DMS114 treated with DMSO at 0.1 percent for 48 hours (cell line): ENCODE data around the gene SSC5D.
"Not testable (repeated sequence)": the region's sequence is repeated elsewhere in the genome, so short reads cannot be mapped to it uniquely, and the experiment has no call there.

Experiments
- DNase-seq: peaks from one replicate; lab custom pipeline; 2025; ENCODE audit not compliant: unreplicated experiment; lab: John Stamatoyannopoulos, UW

The SSC5D gene

DNA sequence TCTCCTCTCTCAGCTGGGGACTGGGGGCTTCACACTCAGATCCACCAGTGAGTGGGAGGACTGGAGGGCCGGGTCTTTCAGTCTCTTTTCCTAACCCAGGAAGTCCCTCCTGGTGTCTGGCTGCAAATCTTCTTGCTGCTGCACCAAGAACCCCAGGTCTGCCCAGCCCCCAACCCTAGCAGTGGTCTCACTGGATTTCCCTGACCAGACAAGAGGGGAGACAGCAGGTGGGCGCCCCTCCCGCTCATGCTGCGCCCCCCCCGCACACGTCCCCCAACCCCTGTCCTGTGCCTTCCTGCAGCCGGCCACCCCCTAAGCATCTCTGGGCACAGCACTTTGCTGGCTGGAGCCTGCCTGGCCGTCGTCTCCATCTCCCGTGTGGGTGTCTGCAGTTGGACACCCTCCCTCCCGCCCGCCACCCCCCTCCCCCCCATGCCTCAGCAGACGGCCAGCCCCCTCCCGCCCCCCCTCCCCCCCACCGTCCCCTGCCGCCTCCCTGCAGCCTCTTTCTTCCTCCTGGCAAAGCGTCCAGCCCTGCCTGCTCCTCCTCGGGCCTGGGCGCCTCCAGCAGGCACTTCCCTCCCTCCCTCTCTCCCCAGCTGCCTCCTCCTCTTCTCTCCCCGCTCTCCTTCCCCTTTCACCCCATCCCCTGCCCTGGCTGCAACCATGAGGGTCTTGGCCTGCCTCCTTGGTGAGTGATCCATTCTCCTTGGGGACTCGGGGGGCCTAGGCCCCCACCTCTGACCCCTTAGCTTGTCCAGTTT lies at the start of gene SSC5D:
Gene SSC5D, plus strand, starts transcription at position 513 of the 764 bp plus-strand sequence. Its CDS starts 154 bp downstream, at position 667.
- no peak for DNase-seq

DNA sequence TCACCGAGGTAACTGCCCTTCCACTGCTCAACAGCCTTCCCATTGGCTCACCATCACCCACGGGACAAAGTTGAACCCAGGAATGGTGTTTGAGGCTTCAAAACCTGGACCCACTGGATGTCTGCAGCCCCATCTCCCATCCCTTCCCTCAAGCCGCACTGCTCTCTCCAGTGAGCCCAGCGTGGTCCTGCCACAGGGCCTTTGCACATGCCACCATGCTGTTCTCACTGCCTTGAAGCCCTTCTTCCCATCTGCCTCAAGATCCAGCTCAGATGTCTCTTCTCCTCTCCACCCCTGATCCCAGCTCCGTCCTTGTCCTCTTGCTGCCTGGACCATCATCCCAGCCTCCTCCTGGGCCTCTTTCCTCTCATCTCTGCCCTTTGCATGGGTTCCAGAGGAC lies 49.2 kb upstream of the SSC5D start:
- no peak for DNase-seq

DNA sequence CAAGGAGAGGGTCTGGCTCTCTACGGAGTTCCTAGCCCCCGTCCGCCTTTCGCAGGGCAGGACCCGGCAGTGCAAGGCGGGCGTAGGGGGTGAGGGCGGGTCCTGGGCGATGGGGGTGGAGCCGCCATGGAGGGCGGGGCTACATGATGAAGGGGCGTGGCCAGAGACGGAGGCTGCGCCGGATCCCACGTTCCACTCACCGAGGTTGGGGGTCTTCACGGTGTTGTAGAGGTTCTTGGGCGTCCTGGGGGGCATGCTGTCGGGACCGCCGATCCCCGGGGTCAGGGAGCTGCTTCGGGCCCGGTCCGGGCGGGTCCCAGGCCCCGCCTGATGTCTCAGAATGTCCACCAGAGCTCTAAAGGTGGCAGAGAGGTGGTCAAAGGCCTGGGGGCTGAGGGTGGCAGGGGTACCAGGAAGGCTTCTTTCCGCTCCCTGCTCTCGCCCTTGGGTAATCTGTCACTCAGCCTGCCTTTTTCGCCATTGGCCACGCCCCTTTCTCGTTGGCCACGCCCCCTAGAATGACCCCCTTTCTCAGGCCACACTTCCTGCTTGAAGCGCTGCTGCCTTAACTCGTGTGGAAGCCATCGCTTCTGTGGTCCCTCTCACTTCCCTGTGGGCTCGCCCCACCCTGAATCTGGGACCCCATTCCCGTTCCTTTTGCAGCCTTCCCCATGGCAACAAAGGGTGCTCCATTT lies 47.7 kb upstream of the SSC5D start:
- no peak for DNase-seq

DNA sequence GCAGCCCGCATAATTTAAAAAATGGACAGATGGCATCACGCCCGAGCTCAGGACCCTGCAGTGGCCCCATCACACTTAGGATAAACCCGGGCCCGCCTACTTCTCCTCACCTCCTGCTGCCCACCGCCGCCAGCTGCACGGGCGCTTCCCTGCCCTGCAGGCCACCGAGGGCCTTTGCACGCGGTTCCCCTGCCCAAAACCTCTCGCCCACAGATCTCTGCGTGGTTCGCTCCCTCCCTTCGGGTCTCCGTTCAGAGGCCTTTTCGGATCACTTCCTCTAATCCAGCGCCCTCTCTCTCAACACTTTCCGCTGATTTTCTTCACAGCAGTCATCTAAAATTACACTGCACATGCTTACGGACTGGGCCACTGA lies 46.9 kb upstream of the SSC5D start:
- no peak for DNase-seq

DNA sequence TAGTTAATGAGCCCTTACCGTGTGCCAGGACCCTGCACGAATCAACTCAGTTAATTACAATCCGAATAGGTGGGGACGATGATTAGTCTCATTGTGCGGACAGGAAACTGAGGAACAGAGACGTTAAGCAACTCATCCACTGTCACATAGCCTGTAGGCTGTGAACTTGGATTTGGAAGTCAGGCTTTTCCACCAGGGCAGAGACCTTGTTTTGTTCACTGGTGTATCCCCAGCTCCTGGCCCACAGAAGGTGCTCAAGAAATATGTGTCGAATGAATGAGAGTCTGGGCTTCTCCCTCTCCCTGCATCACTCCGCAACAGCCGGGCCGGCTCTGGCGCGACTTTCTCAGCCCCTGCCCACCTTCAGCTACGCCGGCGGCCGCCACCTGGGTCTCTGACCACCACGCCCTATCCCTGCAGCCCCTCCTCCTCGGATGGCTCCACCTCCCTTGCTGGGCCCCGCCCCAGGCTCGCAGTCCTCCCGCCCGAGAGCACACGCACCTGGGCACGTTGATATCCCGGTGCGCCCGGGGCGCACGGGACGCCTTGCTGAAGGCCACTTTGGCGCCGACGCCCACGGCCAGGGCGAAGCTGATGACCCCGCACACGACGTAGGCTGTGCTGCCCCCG lies 46.4 kb upstream of the SSC5D start:
- DNase-seq: no peak

DNA sequence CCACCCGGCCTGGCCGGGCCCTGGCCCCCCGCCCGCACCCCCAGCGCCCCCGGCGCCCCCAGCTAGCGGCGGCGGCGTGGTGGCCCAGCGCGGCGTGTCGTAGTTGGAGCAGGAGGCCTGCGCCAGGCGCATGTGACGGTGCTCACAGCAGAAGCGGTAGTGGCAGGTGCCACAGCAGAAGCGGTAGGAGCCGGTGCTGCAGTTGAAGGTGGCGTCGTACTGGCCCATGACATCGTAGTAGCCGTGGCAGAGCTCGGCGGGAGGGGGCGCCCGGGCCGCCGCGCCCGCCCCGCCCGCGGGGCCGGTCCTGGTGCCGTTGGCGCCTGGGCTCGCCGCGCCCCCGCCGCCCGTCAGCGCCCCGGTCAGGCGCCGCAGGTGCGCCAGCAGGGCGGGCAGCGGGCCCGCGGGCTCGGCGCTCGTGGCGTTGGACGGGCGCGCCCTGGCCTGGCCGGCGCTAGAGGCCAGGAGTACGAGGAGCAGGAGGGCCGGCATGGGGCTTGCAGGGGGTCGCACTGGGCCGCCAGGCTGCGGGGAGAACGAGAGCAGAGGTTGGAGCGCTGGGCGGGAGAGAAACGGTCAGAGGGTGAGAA lies 45.8 kb upstream of the SSC5D start:
- DNase-seq: no peak

DNA sequence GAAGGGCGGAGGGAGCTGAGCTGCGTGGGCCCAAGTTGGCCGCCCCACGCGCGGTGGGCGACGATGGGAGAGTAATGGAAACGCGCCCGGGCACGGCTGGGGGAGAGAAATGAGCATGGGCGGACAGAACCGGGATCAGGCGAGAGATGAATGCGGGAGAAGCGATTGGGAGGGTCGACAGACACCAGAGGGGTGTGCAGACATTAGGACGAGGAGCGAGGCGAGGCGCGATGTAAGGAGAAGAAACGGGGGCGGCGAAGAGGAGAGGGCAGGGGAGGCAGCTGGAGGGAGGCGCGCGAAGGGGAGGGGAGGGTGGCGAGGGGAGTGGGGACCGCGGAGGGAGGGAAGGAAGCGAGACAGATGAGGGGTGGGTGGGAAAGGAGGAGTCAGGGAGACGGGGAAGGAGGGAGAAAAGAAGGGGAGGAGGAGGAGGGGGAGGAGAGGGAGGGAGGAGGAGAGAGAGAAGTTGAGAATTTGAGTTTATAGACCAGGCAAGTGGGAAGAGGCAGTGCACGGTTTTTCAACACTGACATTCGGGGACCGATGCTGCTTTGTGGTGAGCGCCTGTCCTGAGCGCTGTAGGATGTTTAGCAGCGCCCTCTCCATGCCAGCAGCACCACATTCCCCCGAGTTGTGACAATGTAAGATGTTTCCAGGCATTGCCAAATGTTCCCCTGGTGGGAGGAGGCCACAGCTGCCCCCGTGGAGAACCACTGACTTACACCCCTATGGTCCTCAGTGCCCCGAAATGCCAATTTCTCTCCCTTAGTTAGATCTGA lies 45.0 kb upstream of the SSC5D start, which contains the start of gene SHISA7:
Gene SHISA7, minus strand, starts transcription at position 256 of the 779 bp plus-strand sequence. CDS start 437 bp downstream, outside the sequence.
- DNase-seq: no peak

DNA sequence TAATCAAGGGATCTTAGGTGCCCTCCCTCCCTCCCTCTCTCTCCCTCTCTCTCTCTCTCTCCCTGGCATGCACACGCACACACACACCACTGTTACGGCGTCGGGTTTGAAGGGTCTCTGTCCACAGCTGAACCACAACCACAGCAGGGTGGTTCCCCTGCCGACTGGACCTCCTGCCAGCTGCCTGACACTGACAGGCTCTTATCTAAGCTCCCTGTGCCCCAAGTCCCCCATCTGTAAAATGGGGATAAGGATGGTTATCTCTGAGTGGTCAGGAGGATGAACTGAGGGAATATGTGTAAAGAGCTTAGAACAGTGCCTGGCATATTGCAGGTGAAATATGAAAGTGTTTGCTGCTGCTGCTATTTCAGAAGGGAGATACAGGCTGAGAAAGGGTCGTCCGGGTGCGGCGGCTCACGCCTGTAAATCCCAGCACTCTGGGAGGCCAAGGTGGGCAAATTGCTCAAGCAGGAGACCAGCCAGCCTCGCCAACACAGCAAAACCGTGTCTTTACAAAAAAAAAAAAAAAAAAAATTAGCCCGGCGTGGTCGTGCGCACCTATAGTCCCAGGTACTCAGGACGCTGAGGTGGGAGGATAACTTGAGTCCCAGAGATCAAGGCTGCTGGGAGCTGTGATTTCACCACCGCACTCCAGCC lies 44.3 kb upstream of the SSC5D start:
- no peak for DNase-seq

DNA sequence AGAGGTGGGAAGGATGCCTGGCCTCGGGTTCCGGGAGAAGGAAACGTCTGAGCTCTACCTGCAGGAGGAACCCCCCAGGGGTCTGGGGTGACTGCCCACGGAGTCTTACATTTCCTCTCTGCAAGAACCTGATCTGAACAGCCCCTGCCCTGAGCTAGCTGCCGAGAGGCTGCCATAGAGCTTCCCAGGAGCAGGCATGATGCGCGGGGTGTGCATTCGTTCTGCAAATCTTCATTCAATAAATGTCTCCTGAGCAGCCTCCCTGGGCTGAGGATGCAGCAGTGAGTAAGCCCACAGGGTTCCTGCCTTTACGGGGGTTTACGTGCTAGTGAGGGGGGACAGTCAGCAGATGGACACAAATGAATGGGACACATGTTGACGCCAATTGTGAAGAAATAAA lies 43.6 kb upstream of the SSC5D start:
- DNase-seq: no peak

DNA sequence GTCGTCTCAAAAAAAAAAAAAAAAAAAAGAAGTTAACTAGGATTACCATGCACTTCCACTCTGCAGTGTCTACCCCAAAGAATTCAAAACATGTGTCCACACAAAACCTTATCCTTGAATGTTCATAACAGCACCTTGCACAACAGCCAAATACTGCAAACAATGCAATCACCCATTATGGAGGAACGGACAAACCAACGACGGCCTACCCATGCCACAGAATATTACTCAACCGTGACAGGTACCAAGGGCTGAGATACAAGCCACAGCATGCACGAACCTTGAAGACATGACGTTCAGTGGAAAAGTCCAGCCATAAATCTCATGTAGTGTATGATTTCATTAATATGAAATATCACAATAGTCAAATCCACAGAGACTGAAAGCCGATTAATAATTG lies 42.2 kb upstream of the SSC5D start:
- no peak for DNase-seq

DNA sequence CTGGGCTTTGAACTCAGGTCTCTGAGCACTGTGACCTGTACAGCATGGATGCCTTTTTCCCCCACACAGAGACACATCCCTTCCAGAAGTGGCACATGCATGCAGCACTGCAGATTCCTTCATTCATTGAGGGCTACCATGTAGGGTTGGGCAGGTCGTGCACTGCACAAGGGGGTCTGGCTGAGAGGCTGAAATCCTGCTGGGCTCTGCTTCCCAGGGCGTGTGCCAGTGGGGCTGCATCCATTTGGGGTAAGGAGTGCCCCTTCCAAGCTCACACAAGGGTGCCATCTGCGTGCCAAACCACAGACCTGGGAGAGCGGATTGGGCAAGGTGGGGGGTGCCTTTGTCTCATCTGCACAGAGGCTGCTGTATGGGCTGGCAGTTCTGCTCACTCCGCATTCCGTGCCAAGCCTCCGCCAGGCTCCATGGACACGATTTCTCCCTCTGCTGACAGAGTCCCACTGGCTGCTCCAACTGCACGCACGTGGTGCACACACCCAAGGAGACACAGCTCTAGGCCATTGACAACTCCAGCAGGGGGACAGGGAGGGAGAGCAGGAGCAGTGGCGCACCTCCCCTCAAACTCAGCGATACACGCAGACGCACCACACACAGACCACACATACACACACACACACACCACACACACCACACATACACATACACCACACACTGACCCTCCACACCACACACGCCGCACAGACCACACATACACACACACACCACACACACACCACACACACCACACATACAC lies 40.6 kb upstream of the SSC5D start:
- peak; percentile 59 for DNase-seq

DNA sequence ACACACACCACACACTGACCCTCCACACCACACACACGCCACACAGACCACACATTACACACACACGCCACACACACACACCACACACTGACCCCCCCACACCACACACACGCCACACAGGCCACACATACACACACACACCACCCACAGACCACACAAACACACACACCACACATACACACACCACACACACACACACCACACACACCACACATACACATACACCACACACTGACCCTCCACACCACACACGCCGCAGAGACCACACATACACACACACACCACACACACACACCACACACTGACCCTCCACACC lies 40.1 kb upstream of the SSC5D start:
- not testable (repeated sequence) for DNase-seq

DNA sequence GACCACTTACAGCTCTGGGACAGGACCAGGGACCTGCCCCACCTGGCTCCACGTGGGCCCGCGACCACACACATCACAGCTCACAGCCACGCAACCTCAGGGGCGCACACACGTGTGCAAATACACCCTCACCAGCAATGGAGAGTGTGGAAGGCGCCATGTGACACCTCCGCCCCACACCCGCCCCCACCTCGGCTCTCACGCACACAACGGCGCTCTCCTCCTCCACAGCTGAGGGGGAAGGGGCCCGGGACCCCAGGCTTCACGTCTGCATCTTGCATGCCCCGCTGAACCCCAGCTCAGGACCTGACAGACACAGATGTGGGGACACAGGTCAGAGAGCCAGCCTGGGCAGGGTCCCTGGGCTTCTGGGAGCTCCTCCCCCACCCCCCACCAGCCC lies 38.8 kb upstream of the SSC5D start:
- no peak for DNase-seq

DNA sequence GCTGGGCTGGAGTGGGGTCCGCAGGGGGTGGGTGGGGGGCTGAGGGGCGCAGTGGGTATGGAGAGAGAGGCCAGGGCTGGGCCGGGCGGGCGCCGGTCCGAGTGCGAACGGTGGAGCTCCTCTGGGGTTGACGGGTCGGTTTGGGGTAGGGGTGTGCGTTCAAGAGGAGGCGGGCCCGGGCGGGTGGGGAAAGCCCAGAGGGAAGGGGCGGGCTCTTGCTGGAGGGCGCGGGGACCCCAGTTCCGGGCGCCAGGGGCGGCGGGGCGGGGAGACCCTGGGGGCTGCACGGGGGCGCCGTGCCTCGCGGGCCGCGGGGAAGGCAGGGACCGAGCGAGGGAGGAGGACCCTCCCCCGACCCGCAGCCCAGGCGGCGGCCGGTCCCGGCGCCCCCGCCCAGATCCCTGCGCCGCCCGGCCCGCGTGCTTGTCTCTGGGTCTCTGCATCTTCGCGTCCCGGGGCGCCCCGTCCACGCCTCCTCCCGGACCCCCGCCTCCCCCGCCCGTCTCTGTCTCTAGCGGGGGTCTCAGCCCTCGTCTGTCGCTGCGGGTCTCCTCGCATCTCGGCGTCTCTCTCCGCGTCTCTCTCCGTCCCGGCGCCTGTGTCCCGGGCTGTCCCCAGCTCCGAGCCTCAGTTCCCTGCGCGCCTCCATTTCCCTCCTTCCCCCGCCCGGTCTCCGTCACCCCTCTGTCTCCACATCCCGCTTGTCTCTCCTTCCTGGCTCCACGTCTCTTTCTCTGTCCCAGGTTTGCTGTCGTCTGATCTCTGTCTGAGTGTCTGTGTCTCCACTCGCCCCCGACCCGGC lies 36.9 kb upstream of the SSC5D start:
- DNase-seq: no peak

DNA sequence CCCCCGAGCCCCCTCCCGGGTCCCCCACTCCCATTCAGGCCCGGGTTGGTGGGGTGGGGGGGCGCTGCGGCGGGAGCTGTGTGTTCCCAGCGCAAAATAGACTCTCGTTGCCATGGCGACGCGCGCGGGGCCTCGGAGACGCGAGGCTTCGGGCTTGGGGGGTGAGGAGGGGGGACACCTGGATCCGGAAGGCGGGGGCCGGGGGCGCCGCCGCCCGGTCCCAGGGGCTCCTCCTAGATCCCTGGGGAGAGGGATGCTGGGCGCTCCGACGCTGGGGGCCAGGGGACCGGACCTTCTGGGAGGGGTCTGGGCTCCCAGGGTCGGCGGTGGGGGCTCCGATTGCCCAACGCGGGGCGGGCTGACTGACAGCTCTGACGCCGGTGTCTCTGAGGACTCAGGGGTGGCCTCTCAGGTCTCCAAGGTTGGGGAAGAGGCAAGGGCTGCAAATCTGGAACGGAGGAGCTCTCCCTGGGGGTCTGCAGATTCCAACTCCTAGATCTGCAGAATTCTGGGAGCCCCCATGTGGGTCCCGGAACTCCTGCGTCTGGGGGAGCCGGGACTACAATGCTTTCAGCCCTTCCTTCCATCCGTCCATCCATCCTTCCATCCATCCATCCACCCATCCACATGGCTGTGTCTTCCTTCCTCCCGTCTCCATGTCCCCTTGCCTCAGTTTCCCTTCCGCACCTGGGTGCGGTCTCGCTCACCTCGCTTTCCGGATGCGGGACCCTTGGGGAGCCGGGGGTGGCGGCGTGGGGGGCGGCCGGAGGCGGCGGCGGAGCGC lies 36.1 kb upstream of the SSC5D start:
- no peak for DNase-seq

DNA sequence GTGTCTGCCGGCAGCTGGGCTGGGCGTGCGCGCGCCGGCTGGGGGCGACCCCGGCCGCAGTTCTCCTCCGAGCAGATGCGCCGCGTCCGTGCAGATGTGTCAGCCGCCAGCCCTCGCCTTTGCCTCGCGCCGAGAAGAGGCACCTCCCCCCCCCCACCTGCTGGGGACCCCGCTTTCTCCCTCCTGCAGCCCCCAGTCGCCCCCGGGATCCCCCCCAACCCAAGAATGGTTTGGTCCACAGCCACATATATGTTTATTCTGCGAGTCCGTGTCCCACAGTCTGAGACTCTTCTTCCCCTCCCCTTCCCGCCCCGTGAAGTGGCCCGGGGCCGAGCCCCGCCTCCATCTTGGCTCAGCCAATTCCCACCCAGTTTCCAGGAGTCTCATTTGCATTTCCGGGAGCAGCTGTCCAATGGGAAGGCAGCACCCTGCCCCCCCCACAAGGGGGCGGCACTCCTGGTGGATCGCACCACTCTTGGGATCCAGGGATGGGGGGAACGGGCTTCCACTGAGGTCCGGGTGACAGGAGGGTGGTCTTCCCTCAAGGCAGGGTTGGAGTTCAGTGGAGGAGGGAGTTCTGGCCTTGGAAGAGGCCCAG lies 35.4 kb upstream of the SSC5D start:
- peak; percentile 64 for DNase-seq

DNA sequence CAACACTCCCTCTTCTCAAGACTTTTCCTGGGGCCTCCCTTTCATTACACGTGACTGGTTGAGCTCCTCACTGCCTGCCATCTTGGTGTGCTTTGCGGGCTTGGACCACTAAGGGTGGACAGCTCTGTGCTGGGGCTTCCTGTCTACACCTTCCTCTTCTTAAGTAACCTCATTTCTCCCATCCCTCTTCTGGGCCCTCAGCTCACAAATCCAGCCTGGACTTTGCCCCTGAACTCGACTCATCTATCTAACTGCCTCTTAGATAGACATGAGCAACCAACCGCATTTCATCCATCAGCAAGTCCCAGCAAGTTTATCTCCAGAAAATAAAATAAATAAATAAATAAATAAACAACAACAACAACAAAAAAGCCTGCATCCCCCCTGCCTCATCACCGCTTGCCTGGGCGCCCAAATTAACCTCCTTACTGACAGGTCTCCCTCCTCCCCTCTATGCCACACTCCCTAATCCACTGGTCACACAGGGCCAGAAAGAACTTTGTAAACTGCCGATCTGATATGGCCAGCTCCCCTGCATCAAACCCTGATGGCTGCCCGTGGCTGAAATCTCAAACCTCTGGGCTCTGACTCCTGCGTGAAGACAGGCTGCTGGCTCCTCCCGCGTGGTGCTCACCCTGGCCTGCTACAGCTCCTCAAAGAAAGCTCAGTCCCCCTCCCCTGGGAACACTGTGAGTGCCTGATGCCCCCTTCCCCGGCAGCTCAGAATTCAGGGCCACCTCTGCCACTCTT lies 34.5 kb upstream of the SSC5D start:
- no peak for DNase-seq
